H1 (cell line): Measurements from ENCODE around the gene SLC6A2.

Experiments
- ATF2 ChIP-seq: IDR thresholded peaks from 2 replicates; pipeline ENCODE4 v1.6.1; 2012; ENCODE audit warnings: low read length, inconsistent platforms
- BACH1 ChIP-seq: IDR thresholded peaks from 2 replicates; pipeline ENCODE4 v1.6.1; 2012; ENCODE audit warnings: low read length, improper control_type of control experiment
- CBX5 ChIP-seq: fragments of 300-800, 300-1000 bp; sonication (generic); IDR thresholded peaks from 2 replicates; pipeline ENCODE4 v1.7.1; 2016; ENCODE audit warnings: antibody characterized with exemption, low read length, low read depth
- CTCF ChIP-seq, 3 experiments: IDR thresholded peaks; 1 replicate in 2 of 3; 2 replicates in 1 of 3; pipeline versions ENCODE4 v1.5.1 to v1.6.1; 2011; ENCODE audit warnings: low read length in 3 of 3, mild to moderate bottlenecking in 3 of 3, inconsistent platforms in 2 of 3, low read depth in 1 of 3, moderate library complexity in 1 of 3; ENCODE audit not compliant: insufficient read depth in 1 of 3; ENCODE audit errors: control extremely low read depth in 1 of 3
- EZH2 ChIP-seq: fragments of 200-600 bp; sonication (generic); IDR thresholded peaks from 2 replicates; pipeline ENCODE4 v1.7.1; 2012; ENCODE audit warnings: low read depth, mild to moderate bottlenecking, moderate library complexity, low read length, inconsistent platforms; ENCODE audit not compliant: severe bottlenecking
- JUN ChIP-seq: IDR thresholded peaks from 2 replicates; pipeline ENCODE4 v1.6.1; 2011; ENCODE audit warnings: low read depth, mild to moderate bottlenecking, improper control_type of control experiment, low read length
- NRF1 ChIP-seq: IDR thresholded peaks from 2 replicates; pipeline ENCODE4 v1.6.1; 2011; ENCODE audit warnings: mild to moderate bottlenecking, low read depth, low read length, improper control_type of control experiment
- POLR2AphosphoS5 ChIP-seq: IDR thresholded peaks from 2 replicates; pipeline ENCODE4 v1.6.1; 2011; ENCODE audit warnings: low read depth, low read length
- SIN3A ChIP-seq, 2 experiments: IDR thresholded peaks in 1 of 2; conservative IDR thresholded peaks in 1 of 2; 2 replicates each; pipeline ENCODE4 v1.6.1; 2011 to 2012; ENCODE audit warnings: low read length in 2 of 2, improper control_type of control experiment in 1 of 2, low read depth in 1 of 2, mild to moderate bottlenecking in 1 of 2
- TBP ChIP-seq: IDR thresholded peaks from 2 replicates; pipeline ENCODE4 v1.6.1; 2011; ENCODE audit warnings: low read depth, low read length, improper control_type of control experiment

DNA sequence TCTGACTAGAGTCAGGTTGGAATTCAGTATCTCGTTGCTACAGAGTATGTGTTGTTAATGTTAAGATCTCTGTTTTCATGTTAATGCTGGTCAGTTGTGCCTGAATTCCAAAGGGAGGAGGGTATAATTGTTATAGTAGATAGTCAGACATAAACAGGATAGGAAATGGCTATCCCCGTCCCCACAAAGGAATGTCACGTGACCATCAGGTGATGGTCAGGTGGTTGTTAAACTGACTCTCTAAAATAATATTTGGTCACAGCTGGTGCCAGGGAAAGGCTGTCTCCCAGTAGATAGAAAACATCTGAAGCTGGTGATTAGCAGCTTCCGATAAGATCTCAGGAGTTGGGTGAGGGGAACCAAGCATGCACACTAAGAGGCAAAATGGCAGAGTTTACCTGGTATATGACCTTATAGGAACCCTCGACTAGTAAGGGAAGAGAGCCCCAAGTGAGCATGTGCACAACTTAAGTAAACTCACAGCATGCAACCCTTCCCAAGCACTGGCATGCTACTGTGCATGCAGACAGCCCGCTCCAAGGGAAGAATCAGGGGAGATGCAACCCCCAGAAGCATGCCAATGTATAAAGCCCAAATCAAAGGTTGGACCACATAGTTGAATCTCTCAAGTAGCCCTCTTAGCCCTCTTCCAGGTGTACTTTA is 27.4 kb upstream of the SLC6A2 start:
- TF ChIP-seq TBP: no peak
- no peak for TF ChIP-seq SIN3A (conservative IDR thresholded peaks at IDR 0.05 in 1 of 2, IDR thresholded peaks at IDR 0.05 in 1 of 2; ENCODE audit: low read depth in 1 of 2, low read length in 2 of 2)
- TF ChIP-seq CBX5: no peak
- TF ChIP-seq BACH1: no peak
- no peak for TF ChIP-seq NRF1
- TF ChIP-seq ATF2: no peak
- TF ChIP-seq CTCF (IDR thresholded peaks at IDR 0.05; ENCODE audit: control extremely low read depth in 1 of 3, insufficient read depth in 1 of 3, low read depth in 1 of 3, low read length in 3 of 3): no peak
- TF ChIP-seq POLR2AphosphoS5: no peak
- TF ChIP-seq EZH2: no peak
- no peak for TF ChIP-seq JUN
